HG02763 (cell line): ENCODE results near the gene UNC93B1.

ENCODE experiments used
- ATAC-seq: cut with Tn5 transposase; IDR thresholded peaks from one replicate; pipeline ENCODE4 v1.9.1; 2021; ENCODE audit warnings: mild to moderate bottlenecking, moderate library complexity; ENCODE audit not compliant: unreplicated experiment

Gene UNC93B1

DNA sequence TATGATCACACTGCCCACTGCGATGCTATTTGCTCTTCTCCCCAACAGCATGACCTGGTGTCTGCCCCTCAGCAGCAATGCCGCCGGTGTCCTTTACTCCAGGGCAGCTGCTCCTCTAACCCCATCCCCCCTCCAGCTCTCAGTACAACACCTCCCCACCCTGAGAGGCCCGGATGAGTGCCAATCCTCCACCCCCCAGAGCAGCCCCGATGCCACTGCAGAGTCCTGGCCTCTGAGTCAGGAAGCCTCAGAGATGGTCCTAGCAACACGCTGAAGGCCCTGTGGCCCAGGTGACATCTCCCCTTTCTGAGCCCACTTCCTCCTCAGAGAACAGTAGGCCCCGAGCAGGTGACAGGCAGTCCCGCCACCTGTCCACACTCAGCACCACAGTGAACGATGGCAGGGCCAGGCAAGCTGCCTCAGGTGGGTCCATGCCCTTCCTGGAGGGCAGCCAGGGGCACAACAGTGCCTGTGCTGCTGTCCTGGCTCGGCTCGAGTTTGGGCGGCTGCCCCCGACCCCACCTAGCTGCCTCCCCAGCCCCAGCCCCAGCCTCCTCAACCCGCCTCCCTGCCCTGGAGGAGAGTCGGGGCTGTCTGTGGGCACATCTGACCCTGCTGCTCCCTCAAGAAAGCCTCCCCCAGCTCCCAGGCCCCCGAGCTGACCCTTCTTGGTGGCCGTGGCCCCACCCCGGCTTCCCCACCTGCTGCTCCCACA lies 22.7 kb upstream of the UNC93B1 start:
- ATAC-seq: no peak

DNA sequence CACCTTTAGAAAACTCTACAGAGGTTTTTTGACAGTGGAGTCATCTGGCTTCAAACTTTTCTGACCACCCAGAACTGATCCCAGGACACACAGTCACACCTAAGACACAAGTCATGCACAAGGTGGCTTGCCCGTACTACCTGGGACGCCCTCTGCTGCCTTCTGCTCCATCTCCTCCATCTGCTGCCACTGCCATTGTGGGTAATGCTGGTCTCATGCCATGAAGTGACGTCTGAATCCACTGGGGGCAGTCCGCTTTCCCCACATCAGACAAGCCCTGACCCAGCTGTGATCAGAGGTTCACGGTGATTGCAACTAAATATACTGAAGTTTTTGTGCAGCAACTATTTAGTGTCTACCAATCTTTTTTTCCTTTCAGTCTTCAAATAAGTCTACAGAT lies 21.1 kb upstream of the UNC93B1 start:
- no peak for ATAC-seq

DNA sequence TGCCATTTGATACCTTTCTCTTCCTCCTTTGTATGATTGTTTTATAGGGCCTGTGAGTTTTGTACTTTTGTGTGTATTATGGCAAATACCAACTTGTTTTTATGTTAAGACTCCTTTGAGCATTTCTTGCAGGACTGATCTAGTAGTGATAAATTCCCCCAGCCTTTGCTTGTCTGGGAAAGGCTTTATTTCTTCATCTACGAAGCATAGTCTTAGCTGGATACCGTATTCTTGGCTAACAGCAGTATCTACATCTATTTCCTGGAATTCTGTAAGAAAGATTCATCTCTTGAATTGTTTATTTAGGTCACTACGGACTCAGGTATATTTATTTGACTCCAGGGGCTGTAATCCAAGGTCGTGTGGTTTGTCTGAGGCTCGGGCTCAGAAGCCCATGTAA lies 20.6 kb upstream of the UNC93B1 start:
- ATAC-seq: no peak

DNA sequence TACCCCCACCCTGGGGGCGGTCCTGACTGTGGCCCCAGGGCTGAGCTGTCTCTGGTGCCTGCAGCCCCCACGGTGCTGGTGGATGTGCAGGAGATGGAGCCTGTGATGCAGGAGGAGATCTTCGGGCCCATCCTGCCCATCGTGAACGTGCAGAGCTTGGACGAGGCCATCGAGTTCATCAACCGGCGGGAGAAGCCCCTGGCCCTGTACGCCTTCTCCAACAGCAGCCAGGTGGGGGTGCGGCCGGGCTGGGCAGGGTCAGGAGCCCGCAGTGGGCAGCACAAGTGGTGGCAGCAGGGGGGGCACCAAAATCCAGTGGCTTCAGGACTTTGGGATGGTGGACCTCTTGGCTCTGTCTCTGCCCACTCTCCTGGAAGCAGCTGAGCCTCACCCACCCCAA lies 18.6 kb upstream of the UNC93B1 start:
- no peak for ATAC-seq

DNA sequence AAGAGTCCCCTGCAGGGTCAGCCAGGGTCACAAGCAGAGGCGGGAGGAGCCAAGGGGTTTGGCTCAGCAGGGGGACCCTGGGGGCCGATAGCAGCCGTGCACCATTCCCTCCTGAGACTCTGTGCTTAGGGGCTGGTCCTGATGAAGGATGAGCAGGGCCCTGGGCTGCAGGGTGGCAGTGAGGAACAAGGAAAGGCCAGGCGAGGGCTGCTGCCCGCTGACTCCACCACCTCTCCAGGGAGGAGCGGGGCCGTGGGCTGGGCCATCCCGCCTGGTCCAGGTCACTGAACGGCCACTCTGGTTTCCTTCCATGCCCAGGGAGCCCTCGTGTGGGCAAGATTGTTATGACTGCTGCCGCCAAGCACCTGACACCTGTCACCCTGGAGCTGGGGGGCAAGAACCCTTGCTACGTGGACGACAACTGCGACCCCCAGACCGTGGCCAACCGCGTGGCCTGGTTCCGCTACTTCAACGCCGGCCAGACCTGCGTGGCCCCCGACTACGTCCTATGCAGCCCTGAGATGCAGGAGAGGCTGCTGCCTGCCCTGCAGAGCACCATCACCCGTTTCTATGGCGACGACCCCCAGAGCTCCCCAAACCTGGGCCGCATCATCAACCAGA lies 17.4 kb upstream of the UNC93B1 start:
- ATAC-seq: no peak

DNA sequence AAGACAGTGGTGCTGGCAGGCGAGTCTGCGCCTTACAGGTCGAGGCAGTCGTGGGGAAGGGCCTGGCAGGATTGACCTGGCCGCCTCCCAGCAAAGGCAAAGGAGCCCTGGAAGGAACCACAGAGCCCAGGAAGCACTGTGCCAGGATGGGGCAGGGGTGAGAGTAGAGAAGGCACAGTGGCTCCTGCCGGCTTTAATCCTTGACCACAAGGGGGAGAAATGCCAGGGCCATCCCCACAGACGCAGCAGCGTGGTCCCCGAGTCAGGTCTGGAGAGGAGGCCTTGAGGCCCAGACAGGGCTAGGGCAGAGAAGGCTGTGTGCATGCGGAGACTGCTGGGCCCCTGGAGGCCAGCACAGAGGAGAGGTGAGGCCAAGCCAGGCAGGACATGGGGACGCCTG lies 16.7 kb upstream of the UNC93B1 start:
- ATAC-seq: no peak

DNA sequence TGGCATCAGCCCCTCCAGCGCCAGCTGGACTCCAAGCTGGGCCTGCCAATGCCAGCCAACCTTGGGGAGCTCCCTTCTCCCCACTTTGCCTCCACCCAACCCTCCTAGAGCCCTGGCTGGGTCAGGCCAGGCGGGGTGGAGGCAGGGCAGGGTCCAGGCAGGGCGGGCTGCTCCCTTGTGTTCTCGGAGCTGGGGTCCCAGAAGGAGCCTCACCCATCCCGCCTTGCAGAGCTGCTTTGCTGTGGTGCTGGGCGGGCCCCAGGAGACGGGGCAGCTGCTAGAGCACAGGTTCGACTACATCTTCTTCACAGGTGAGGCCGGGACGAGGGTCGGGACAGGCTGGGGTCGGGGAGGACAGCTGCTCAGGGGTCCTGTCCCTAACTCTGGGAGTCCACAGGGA lies 15.6 kb upstream of the UNC93B1 start:
- no peak for ATAC-seq

DNA sequence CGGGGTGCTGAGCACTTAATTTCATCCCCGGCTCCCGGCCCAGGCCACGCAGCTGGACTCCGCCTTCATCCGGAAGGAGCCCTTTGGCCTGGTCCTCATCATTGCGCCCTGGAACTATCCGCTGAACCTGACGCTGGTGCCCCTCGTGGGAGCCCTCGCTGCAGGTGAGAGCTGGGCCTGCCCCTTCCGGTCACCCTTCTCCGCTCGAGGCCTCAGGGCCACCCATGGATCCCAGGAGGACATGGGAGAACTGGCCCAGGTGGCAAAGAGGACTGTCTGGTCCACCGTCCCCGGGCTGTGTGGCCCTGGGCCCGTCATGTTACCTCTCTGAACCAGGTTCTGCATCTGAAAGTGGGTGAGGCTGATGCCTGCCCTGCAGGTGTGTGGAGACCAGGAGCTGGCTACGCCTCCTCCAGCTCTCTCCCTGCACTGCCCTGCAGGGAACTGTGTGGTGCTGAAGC lies 14.9 kb upstream of the UNC93B1 start:
- ATAC-seq: no peak

DNA sequence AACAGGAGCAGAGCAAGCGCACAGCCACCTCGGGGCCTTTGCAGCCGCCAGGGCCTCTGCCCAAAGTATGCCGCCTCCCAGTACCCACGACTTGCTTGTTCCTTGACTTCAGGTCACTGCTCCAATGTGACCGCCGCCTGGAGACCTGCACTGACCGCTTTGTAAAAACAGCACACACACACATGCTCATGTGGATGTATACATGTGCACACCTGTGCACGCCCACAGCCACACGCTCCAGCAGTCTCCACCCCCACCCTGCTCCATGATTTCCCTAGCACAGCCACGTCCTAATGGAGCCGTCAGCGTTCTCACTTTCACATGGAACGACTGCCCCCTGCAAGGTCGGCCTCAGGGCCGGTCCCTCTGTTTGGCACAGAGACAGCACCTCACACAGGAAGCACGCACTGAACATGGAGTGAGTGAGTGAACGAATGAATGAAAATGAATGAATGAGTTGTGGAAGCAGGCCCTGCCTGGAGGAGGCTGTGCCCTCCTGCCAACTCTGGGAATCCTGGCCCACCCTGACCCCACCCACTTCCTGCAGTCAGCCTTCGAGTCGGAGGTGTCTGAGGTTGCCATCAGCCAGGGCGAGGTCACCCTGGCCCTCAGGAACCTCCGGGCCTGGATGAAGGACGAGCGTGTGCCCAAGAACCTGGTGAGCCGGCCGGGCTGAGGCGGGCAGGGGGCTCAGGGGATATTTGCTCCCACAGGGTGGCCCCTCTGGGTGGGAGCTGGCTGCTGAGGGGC lies 14.3 kb upstream of the UNC93B1 start:
- ATAC-seq: no peak

DNA sequence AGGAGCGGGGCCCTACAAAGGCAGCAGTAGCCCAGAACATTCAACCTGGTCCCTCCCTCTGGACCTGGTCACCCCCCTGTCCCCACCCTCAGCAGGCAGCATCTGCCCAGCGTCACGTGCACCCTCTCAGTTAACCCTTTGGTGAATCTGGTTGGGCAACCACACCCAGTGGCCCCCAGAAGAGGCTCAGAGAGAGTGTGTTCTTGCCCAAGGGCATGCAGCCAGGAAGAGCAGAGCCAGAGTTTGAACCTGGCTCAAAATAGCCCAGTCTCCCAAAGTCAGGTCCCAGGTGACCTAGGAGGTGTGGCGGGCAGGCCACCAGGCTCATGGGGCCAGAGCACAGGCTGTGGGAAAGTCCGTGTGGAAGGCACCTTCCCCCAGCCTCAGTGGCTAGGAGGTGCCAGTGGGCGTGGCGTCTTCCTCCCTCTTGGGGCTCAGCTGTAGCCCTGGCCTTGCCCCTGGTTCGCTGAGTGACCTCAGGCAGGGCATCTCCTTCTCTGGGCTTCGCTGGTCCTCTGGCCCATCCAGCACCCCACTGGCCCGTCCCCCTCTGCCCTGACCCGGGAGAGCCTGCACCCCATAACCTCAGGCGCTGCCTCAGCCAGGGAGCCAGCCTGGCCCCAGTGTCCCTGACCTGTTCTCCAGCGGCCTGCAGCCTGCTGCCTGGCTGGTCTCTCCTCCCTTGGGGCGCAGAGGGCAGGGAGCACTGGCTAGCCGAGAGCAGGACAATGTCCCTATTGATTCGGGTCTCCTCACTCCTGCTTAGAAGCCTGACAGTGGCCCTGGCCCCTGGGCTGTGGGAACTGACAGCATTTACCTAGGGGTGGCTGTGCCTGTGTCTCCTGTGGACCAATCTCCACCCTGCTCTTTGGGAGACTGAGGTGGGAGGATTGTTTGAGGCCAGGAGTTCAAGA lies 13.3 kb upstream of the UNC93B1 start:
- no peak for ATAC-seq

DNA sequence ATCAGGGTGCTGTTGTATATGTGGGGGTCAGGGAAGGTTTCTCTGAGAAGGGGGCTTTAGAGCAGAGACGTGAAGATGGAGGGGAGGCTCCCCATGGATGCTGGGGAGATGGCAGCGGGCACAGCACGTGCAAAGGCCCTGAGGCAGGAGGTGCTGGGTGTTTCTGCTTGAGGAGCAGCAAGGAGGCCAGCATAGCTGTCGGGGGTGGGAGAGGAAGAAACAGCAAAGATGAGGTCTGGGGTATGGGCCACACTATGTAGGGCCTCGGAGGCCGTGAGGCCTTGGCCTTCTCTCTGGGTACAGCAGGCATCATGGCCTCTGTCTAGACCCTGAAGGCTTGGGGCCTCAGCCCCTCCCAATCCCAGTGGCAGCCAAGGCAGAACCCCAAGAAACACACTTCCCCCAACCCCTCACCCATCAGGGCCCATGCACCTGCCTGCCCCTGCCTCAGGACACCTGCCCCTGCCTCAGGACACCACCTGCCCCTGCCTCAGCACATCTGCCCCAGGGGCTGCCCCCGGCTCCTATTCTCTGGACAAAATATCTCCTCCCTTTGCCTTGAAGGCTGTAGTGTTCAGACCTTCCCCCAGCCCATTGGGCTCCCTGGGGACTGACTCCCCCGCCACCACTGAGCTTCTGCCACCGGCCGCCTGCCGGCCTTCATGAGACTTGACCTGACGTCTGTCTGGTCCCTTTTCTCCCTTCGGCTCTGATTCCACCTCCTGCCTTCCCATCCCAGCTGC lies 12.4 kb upstream of the UNC93B1 start:
- no peak for ATAC-seq

DNA sequence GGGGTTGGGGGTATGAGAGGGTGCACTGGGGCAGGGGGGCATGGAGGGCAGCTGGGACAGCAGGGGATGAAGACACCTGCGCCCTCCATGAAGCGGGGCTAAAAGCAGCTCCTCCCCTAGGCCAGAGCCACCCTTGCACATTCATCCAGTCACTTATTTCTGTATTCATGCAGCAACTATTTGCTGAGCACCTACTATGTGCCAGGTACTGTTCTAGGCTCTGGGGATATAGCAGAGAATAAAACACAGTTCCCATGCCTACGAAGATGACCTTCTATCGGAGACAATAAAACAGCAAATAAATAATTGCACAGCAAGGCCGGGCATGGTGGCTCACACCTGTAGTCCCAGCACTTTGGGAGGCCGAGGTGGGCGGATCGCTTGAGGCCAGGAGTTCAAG lies 11.6 kb upstream of the UNC93B1 start:
- ATAC-seq: no peak

DNA sequence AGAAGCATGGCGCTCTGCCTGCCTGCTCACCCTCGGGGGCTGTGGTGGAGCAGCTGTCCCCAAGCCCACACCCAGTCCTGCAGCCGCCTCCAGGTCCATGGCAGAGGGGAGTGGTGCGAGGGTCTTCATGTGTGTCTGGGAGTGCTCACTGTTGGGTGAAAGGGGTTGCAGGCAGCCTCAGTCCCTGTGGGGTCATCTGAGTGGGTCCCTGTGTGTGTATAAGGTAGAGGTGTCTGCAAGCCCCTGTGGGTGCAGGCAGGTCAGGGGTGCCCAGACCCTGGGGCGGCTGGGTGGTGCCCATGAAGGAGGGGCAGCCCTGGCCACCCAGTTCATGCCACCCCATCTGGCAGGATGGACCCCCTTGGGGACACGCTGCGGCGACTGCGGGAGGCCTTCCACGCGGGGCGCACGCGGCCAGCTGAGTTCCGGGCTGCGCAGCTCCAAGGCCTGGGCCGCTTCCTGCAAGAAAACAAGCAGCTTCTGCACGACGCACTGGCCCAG lies 11.1 kb upstream of the UNC93B1 start:
- no peak for ATAC-seq

DNA sequence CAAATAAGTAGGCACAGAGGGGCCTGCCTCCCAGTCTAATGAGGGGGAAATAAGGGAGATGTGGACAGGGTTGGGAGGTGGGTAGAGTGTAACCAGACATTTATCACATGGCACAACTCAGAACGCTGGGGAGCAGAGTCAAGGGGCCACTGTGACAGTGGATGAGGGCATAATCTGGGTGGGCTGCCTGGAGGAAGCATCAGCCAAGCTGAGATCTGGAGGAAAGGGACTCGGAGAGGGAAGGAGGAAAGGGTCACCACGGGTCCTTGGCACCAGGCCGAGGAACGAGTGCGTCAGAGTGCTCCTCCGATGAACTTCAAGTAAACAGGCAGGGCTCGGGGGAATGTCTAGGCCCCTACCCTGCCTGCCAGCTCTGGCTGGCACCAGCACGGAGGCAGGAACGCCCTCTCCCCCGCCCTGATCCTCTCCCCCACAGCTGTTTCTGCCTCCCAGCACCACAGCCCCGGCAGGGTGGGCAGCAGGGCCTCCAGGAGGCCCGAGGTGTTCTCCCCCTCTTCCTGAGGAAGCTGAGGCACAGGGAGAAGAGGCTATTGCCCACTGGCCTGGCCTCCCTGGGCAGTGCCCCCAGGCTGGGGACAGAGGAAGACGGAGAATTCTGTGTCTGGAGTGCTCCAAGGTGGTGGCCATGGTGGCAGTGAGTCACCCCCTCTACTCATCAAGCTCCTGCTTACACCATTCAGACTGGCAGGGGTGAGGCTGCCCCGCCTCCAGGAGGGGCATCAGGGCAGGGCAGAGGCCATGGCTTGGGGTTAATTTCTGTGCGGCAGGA lies 10.5 kb upstream of the UNC93B1 start:
- no peak for ATAC-seq

DNA sequence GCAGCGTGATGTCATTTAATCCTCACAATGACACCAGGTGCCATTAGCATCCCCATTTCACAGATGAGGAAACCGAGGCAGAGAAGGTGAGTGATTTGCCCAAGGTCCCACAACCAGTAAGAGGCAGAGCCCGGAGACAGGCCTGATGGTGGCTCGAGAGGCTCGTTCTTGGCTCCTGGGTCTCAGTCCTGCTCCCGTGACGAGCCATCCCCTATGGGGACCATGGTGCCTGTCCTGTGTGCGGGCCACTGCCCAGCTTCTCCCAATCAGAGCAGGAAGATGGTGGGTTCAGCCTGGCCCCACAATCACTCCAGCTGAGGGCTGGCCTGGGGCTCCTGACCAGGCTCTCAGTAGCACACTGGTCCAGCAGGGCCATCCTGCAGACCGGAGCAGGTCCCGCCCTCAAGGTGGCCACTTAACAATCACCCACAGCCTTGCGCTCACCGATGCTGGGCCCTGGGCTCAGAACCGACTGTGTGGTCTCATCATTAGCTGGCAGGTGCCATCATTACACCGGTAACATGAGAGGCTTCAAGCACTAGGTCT lies 9.8 kb upstream of the UNC93B1 start:
- ATAC-seq: no peak

DNA sequence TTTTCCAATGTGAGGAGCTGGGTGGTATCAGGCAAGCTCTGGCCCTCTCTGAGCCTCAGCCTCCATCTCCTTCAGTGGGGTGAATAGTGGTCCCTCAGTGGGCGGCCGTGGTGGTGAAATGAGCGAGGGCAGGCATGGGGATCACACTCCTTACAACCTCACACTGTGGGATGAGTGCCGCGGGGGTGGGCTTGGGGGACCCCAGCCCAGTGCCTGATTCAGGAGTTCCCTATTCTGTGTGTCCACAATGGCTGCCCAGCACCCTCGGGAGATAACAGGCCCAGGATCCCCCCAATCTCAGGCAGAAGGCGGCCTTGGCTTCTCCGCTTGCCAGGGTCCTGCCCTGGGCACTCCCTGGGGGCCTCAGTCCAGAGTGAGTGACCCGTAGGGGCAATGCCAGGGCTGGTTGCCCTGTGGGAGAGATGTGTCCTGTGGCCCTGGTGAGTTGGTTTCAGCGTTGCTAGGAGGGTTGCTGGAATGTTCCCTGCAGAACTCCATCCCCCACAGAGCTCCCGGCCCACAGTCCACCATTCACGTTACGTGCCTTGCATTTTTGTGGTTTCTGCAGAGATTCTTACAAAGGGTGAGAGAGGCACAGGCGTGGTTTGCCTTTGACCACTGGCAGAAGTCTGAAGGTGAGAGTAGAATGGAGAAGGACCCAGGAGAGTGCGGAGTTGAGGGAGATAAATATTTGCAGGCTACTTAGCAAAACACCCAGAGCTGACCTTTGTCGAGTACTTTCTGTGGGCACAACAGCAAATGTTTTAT lies 9.1 kb upstream of the UNC93B1 start:
- no peak for ATAC-seq

DNA sequence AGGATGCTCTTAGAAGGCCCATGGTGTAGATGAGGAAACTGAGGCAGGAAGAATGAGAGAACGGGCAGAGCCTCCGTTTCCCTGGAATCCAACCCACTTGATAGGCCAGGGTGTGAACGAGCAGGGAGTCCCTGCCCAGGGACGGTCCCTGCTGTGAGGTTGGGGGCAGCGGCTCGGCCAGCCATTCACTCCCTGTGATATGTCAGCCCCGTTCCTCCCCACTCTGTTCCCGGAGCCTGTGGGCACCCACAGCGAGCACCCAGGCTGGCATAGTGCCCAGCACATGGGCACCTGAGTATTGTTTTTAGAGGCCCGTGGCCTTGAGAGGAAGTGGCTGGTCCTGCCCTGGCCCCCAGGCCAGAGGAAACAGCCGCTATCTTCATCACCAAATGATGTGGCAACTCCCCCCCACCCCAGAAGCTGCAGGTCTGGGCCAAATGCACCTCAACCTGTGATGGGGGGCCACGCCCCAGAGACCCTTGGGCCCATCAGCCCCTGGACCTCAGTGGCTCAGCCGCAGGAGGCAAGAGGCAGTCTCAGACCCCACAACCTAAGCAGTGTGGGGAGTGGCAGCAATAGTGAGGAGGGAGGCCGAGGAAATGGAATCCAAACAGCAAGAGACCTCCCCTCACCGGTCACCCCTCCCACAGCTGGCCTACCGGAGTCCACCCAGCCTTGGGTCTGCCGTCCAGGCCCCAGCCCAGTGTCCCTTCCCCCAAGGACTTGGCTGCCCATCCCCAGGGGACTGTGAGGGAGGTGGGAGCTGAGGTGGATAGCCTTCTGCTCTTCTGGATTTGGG lies 8.3 kb upstream of the UNC93B1 start:
- ATAC-seq: no peak
